ENCODE data around the gene ATP5MC2.
A peak's percentile ranks its signal among the peaks of the same experiment; 100 is the strongest.
"Not testable (repeated sequence)": the region's sequence is repeated elsewhere in the genome, so short reads cannot be mapped to it uniquely, and the experiment has no call there.

Gene ATP5MC2

GRCh38 chr12:53675701-53676607 lies at the start of gene ATP5MC2:
Gene ATP5MC2 (minus strand): TSS chr12:53676083. CDS start chr12:53672614, 3,469 bp downstream.
- DNase-seq (ENCODE audit: low read depth in 2 of 2) = peak; percentile 94 to 95

GRCh38 chr12:53722450-53723041 lies 46.7 kb upstream of the ATP5MC2 start:
- no peak for DNase-seq (ENCODE audit: low read depth in 2 of 2)

GRCh38 chr12:53720946-53721345 lies 45.1 kb upstream of the ATP5MC2 start:
- DNase-seq (ENCODE audit: low read depth in 2 of 2) = no peak

DNA sequence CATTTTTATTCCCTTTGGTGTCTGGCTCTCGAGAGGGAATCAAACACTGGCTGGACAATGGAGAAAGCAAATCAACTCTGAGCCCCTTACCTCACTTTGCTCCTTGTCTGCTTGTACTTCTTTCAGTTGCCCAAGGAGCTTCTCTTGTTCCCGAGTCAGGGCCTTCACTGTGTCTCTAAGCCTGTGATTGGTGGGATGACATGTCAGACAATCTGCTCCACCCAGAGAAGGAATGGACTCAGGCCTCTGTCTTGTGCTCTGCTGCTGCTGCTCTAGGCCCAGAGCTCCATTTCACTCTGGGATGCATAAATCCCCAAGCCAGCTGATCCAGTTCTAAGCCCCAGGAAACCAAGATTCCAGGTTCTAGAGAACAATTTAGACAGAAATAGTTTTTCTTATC lies 43.8 kb upstream of the ATP5MC2 start:
- DNase-seq (ENCODE audit: low read depth in 2 of 2) = no peak

- not testable (repeated sequence) for DNase-seq (ENCODE audit: low read depth in 2 of 2)
Observed at GRCh38 chr12:53718567-53718966, 42.7 kb upstream of the ATP5MC2 start.

- no peak for DNase-seq (ENCODE audit: low read depth in 2 of 2)
Observed at GRCh38 chr12:53717319-53717718, 41.4 kb upstream of the ATP5MC2 start.

DNA sequence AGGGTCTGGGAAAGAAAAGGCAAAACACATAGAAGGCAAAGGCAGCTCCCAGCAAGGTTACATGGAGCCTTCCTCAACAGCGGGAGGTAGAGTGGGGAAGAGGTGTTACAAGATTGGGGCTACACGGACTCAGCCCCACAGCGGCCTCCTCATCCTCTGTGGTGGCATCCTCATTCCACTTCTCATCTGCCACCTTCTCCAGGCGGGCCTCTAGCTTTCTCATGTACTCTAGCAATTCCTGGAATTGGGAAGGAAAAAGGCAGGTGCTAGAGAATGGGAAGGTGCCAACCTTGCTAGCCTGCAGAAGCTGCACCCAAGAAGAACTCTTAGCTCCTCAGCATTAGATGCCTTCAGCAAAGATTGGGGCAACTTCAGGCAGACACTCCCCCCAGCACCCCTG lies 38.1 kb upstream of the ATP5MC2 start:
- no peak for DNase-seq (ENCODE audit: low read depth in 2 of 2)

GRCh38 chr12:53713516-53713915 lies 37.6 kb upstream of the ATP5MC2 start:
- no peak for DNase-seq (ENCODE audit: low read depth in 2 of 2)

GRCh38 chr12:53712059-53712643 lies 36.3 kb upstream of the ATP5MC2 start:
- no peak for DNase-seq (ENCODE audit: low read depth in 2 of 2)

- DNase-seq (ENCODE audit: low read depth in 2 of 2) = no peak
Observed at GRCh38 chr12:53710091-53710490, 34.2 kb upstream of the ATP5MC2 start.

GRCh38 chr12:53709671-53710070 lies 33.8 kb upstream of the ATP5MC2 start:
- no peak for DNase-seq (ENCODE audit: low read depth in 2 of 2)

DNA sequence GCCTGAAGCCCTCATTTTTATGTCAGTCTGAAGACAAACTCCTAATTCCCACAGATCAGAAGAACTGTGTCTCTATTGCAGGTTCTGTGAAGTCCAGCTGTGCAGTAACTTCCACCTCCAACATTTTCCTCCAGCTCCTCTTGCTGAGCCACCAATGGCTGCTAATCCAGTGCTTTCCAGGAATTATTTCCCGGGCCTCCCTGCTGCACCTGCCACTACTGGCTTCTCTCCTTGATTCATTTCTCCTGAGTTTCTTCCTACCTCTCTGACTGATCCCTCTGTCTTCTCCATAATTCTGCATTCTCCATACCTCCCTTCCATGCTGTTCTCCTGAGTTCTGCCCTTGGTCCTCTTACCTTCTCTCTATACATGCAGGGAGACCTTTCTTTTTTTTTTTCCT lies 30.2 kb upstream of the ATP5MC2 start:
- no peak for DNase-seq (ENCODE audit: low read depth in 2 of 2)

DNA sequence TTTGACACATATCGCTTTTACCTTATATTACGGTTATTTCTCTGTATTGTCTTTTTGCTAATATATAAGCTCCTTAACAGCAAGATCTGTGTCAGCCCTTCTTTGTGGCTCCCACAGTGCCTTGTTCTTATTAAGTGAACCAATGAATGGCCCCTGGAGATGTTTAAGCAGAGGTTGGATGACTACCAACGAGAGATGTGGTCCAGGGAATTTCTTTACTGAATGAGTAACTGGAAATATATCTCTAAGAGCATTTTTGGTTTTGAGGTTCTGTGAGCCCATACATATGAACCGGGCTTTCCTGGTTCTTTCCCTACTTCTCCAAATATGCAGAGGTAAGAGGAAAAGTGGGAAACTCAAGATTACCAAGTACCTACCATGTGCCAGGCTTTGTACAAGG lies 27.9 kb upstream of the ATP5MC2 start:
- DNase-seq (ENCODE audit: low read depth in 2 of 2) = no peak

DNA sequence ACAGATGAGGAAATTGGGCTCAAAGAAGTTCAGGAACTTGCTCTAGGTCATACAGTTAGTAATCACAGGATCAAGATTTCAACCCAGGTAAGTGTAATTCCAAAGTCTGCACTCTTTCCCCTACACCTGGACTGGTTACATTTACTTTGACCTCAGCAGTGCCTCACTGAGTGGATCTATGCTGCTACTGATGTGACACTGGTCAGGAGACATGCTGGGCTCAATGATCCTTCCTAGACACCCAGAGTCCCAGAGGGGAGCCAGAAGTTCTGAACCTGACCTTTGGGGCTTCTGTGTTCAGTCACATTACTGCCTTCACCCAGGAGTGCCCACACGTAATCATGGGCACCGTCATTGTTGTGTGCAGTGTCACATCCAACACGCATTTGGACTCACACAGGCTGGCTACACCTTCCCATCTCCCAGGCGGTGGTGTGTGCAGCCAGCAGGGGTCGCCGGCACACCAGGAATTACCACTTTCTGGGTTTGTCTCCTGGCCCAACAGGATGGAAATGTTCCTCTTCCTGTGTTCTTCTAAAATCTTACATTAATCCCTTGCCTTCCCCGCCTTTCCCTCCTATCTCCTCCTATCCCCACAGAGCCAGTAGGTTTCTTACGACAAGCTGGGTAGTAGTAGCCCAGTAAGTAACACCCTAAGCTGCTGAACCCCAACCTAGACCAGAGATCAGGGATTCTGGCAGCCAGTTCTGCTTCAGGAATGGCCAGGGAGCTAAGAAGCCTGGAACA lies 25.8 kb upstream of the ATP5MC2 start:
- peak; percentile 48 to 59 for DNase-seq (ENCODE audit: low read depth in 2 of 2)

GRCh38 chr12:53700567-53700966 lies 24.7 kb upstream of the ATP5MC2 start:
- no peak for DNase-seq (ENCODE audit: low read depth in 2 of 2)

DNA sequence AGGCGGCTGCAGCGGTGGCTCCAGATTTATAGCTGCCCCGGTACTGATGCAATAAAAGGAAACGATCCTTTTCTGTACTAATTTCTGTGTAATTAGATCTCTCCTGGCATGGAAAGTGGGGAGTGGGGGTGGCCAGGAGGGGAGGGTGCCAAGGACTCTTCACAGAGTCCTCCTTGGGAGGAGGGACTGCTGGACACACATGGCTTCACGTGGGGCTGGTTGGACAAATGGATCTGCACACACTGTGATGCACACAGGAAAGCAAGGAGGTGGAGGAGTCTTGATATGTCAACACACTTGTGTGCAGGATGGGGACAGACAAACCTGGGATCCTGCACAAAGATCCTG lies 23.8 kb upstream of the ATP5MC2 start:
- DNase-seq (ENCODE audit: low read depth in 2 of 2) = no peak

DNA sequence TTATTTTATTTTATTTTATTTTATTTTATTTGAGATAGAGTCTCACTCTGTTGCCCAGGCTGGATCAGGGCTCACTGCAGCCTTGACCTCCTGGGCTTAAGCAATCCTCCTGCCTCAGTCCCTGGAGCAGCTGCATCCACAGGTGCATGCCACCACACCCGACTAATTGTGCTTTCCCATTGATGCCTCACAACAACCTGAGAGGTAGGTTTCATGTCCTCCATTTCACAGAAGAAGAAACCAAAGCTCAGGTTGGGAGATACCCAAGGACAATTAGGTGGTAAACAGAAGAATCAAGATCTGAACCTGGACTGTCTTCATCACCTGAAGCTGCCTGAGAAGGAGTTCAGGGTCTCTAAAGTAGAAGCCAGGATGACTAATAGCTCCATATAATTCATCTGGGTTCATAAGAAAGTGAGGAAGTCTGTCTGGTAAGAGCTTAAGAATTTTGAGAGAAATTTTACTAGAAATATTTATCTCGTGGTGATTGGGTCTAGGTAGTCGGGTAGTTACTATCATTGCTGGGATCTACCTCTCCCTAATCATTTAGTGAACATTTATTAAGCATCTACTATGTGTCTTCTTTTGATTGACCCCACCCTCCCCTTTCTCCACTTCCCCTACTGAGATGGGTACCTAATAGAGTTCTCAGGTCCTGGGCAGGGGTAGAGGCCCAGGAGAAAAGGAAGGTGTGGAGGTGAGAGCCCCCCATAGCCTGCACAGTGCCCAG lies 23.2 kb upstream of the ATP5MC2 start:
- no peak for DNase-seq (ENCODE audit: low read depth in 2 of 2)

DNA sequence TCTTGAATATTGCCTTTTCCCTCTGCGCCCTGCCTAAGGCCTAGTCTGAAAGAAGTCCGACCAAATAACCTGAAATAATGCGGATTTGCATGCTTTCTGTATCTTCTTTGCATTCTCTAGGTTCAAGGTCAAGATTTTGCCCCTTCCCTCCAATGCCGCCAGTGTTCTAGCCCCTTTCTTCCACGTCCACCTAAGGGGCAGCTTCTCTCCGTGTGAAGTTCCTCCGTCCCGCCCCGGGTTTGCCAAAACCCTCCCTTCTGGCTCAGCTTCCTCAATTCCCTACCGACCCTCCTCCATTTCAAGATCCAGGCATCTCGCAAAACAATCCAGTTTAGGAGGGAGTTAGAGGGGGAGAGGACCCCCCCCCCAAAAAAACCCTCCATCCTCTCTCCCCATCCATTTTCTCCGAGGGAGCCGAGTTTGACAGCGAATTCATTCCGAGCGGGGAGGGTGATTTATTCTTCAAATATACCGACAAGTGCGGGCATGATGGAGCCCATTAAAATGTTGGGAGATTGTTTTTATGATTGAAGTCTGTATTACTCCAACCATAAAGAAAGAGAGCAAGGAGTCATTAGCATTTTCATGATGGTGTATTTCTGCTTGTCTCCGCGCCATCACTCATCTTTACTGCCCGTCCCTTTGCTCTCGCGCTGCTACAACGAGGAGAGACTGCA lies 20.9 kb upstream of the ATP5MC2 start:
- no peak for DNase-seq (ENCODE audit: low read depth in 2 of 2)

- no peak for DNase-seq (ENCODE audit: low read depth in 2 of 2)
Observed at GRCh38 chr12:53696285-53696654, 20.4 kb upstream of the ATP5MC2 start.

GRCh38 chr12:53695152-53696145 lies 19.6 kb upstream of the ATP5MC2 start:
- DNase-seq (ENCODE audit: low read depth in 2 of 2) = peak in 1 of 2 donors; percentile 17
